Prostate gland (tissue), 2 donors: ENCODE data around the gene REC114. TPM values are rescaled to one million over a fixed set of nuclear protein-coding genes. Genes with fewer than 3 reads are reported as not detected.

Experiments
- DNase-seq: peaks from one replicate; pipeline ENCODE4 v3.0.0-alpha.2; 2019; ENCODE audit warnings: low spot score
- H3K27ac ChIP-seq, 2 donors: fragments of 200-600 bp; sonication (generic); 2 replicates each; pipeline ENCODE4 v1.5.1; 2017 to 2019
- H3K27me3 ChIP-seq: fragments of 200-600 bp; sonication (generic); replicated peaks from 2 replicates; pipeline ENCODE4 v1.5.1; 2019; ENCODE audit not compliant: insufficient read depth
- H3K36me3 ChIP-seq, 2 donors: fragments of 200-600 bp; sonication (generic); 1 replicate in 1 of 2; 2 replicates in 1 of 2; pipeline versions ENCODE4 v1.5.1 to v1.8.1; 2017 to 2019
- H3K4me1 ChIP-seq: fragments of 200-600 bp; sonication (generic); replicated peaks from 2 replicates; pipeline ENCODE4 v1.5.1; 2019
- H3K4me3 ChIP-seq, 2 donors: fragments of 200-600 bp; sonication (generic); 2 replicates each; pipeline ENCODE4 v1.5.1; 2017 to 2019
- H3K9me3 ChIP-seq: fragments of 200-600 bp; sonication (generic); 2 replicates; pipeline ENCODE4 v1.5.1; 2017
- CTCF ChIP-seq, 4 experiments: fragments of 200-600 bp in 2 of 4; fragments of 450-650 bp in 2 of 4; sonication (generic) in 2 of 4; IDR thresholded peaks; 1 replicate in 3 of 4; 2 replicates in 1 of 4; pipeline ENCODE4 v1.5.1; 2016 to 2019; ENCODE audit warnings: antibody characterized with exemption in 4 of 4, mild to moderate bottlenecking in 2 of 4, moderate library complexity in 2 of 4
- POLR2A ChIP-seq: fragments of 450-650 bp; IDR thresholded peaks from one replicate; pipeline ENCODE4 v1.6.1; 2016; ENCODE audit warnings: antibody characterized with exemption, mild to moderate bottlenecking
- POLR2AphosphoS5 ChIP-seq: sonication (generic); formaldehyde crosslinking; IDR thresholded peaks from one replicate; pipeline ENCODE4 v1.6.1; 2017; ENCODE audit warnings: antibody characterized with exemption
- WGBS: methylation state at CpG from one replicate; pipeline ENCODE4 v1.1.5; 2018; 5-methylcytosine and 5-hydroxymethylcytosine counted together
- intact Hi-C: fragments of 100-400 bp; cut with DNase I; formaldehyde crosslinking; loops from one replicate; pipeline ENCODE4 v1.14.2; 2022
- total RNA-seq, 2 donors: library from RNA; depleted of rRNA; stranded (reverse); fragments of >200 nt; gene quantifications; one replicate each; pipeline ENCODE4 v1.1.0, GENCODE V29; 2016

The REC114 gene
- total RNA-seq, 2 donors from 2014 or later: 7.5 TPM; not detected in 1

- H3K36me3 ChIP-seq: no peaks in the 10 kb centered on the region
Measured at GRCh38 chr15:73568564-73569280, 125.8 kb downstream of the REC114 start.

GRCh38 chr15:73569361-73569760 lies 126.4 kb downstream of the REC114 start:
- WGBS: 94% methylated on average over 3 of the region's 3 CpGs
- H3K4me3 ChIP-seq: no peak overlapping the region
- no peak for DNase-seq
- no peaks in the 10 kb centered on the region for H3K4me1 ChIP-seq
- H3K27me3 ChIP-seq: no peaks in the 10 kb centered on the region
- intact Hi-C loops: loop anchor here (2.0 to 5.0 kb wide), 2 partner anchors 31 to 128 kb away; no protein-coding TSS in a partner anchor
- H3K27ac ChIP-seq: no peak overlapping the region
- H3K36me3 ChIP-seq: no peaks in the 10 kb centered on the region
- TF ChIP-seq POLR2AphosphoS5 (no peak), POLR2A (no peak), CTCF (IDR thresholded peaks at IDR 0.05) (no peak)
- H3K9me3 ChIP-seq: no peaks in the 10 kb centered on the region

More at GRCh38 chr15:73568564-73569280, 125.8 kb downstream of the REC114 start:
- Histone ChIP-seq H3K9me3 (no peaks in the 10 kb centered on the region), H3K4me1 (no peaks in the 10 kb centered on the region), H3K4me3 (no peak overlapping the region), H3K27ac (no peak overlapping the region), H3K27me3 (no peaks in the 10 kb centered on the region)
- intact Hi-C loops: loop anchor here (2.0 to 5.0 kb wide), 2 partner anchors 32 to 129 kb away; no protein-coding TSS in a partner anchor
- TF ChIP-seq CTCF (IDR thresholded peaks at IDR 0.05): no peak
- WGBS: 78% methylated on average over 7 of the region's 7 CpGs
- no peak for DNase-seq

GRCh38 chr15:73570355-73571032 lies 127.5 kb downstream of the REC114 start:
- WGBS: 82% methylated on average over 7 of the region's 7 CpGs
- TF ChIP-seq POLR2A: no peak
- TF ChIP-seq POLR2AphosphoS5: no peak
- no peak for TF ChIP-seq CTCF (IDR thresholded peaks at IDR 0.05)
- Histone ChIP-seq H3K9me3 (no peaks in the 10 kb centered on the region), H3K36me3 (no peaks in the 10 kb centered on the region), H3K4me3 (no peak overlapping the region), H3K27me3 (no peaks in the 10 kb centered on the region), H3K4me1 (no peaks in the 10 kb centered on the region), H3K27ac (no peak overlapping the region)
- intact Hi-C loops: no loop called here
- DNase-seq: no peak

GRCh38 chr15:73571346-73571745 lies 128.4 kb downstream of the REC114 start:
- Histone ChIP-seq H3K36me3 (no peaks in the 10 kb centered on the region), H3K4me1 (no peaks in the 10 kb centered on the region), H3K27me3 (no peaks in the 10 kb centered on the region), H3K4me3 (no peak overlapping the region), H3K27ac (no peak overlapping the region), H3K9me3 (no peaks in the 10 kb centered on the region)
- DNase-seq: no peak
- intact Hi-C loops: no loop called here
- WGBS: 71% methylated on average over 5 of the region's 5 CpGs
- no peak for TF ChIP-seq CTCF (IDR thresholded peaks at IDR 0.05)
- TF ChIP-seq POLR2A: no peak
- no peak for TF ChIP-seq POLR2AphosphoS5

GRCh38 chr15:73572296-73572695 lies 129.3 kb downstream of the REC114 start:
- 91% methylated on average over 5 of the region's 5 CpGs for WGBS
- TF ChIP-seq POLR2AphosphoS5: no peak
- no peak for TF ChIP-seq CTCF (IDR thresholded peaks at IDR 0.05)
- no peak for TF ChIP-seq POLR2A
- Histone ChIP-seq H3K9me3 (no peaks in the 10 kb centered on the region), H3K4me1 (no peaks in the 10 kb centered on the region), H3K36me3 (no peaks in the 10 kb centered on the region), H3K27me3 (no peaks in the 10 kb centered on the region), H3K4me3 (no peak overlapping the region), H3K27ac (no peak overlapping the region)
- intact Hi-C loops: no loop called here
- no peak for DNase-seq
